ENCODE measurements around the gene GADD45GIP1. TPM values are rescaled to one million over a fixed set of nuclear protein-coding genes. Genes with fewer than 3 reads are reported as not detected.

Gene GADD45GIP1
- polyA plus RNA-seq, 1 of the 3 experiments (the other 2 are of a cell fraction) = 91.8 TPM

GRCh38 chr19:12939975-12940423 is 17.0 kb downstream of the GADD45GIP1 start:
- 71% methylated on average over 5 of the region's 10 CpGs for WGBS (ENCODE audit: low lambda C conversion rate)

GRCh38 chr19:12938779-12939601 is 18.0 kb downstream of the GADD45GIP1 start:
- DNase-seq = no peak
- POLR2A ChIA-PET = interaction anchor here (0.6 to 3.3 kb wide), 5 partner anchors 15 to 214 kb away, joined by 3 to 16 read pairs (median 7); partner anchors contain the start of gene GCDH
- Histone ChIP-seq H3K4me1 (ENCODE audit: control insufficient read depth in 1 of 2, insufficient read depth in 2 of 2, low read depth in 1 of 2, low read length in 1 of 2) (peaks cover 19 to 34% of the 10 kb centered on the region in 2 experiments; a peak in 3 of 4 replicates), H2AFZ (ENCODE audit: low read depth) (no peak overlapping the region; the same call in 1 of the 2 replicates), H3K9ac (peak overlapping the region; percentile 98), H3K27me3 (ENCODE audit: insufficient read depth) (no peaks in the 10 kb centered on the region), H3K79me2 (ENCODE audit: insufficient read depth) (peaks cover 53% of the 10 kb centered on the region), H4K20me1 (ENCODE audit: insufficient read depth) (peaks cover 29% of the 10 kb centered on the region), H3K36me3 (replicated peaks in 1 of 2; ENCODE audit: control insufficient read depth in 1 of 2, insufficient read depth in 2 of 2, low read length in 1 of 2) (peaks cover 25 to 48% of the 10 kb centered on the region in 2 experiments), H3F3A (replicated peaks; ENCODE audit: insufficient read depth) (peaks cover 49% of the 10 kb centered on the region), H3K4me2 (peak overlapping the region; percentile 97), H3K27ac (ENCODE audit: low read depth in 2 of 2, low read length in 1 of 2) (peak overlapping the region; percentile 71 to 80), H3K4me3 (ENCODE audit: low read depth in 2 of 2, low read length in 1 of 2) (peak overlapping the region; percentile 89 to 97), H3K9me3 (no peaks in the 10 kb centered on the region), H3K9me2 (no peaks in the 10 kb centered on the region)
- no peak for TF ChIP-seq ZBTB33 (IDR thresholded peaks at IDR 0.05; ENCODE audit: borderline replicate concordance, low read depth)
- TF ChIP-seq RAD21 (IDR thresholded peaks at IDR 0.05; ENCODE audit: low read length) = no peak
- TF ChIP-seq POLR2AphosphoS5 (IDR thresholded peaks at IDR 0.05; ENCODE audit: low read depth, low read length) = 0 out of 2 replicates have a peak, but pooled peaks have one; percentile 2
- peak; percentile 39; the same call in 1 of the 2 replicates for TF ChIP-seq MXI1 (IDR thresholded peaks at IDR 0.05; ENCODE audit: low read depth, low read length)
- TF ChIP-seq CTCF (IDR thresholded peaks at IDR 0.05) = peak; percentile 28; the same call in 1 of the 2 replicates
- CTCF ChIA-PET = interaction anchor here (0.5 to 1.8 kb wide), 5 partner anchors 11 to 48 kb away, joined by 3 to 9 read pairs (median 3); partner anchors contain the start of gene GCDH
- 3% methylated on average over 38 of the region's 54 CpGs for WGBS (ENCODE audit: low lambda C conversion rate)

More at GRCh38 chr19:12939975-12940423, 17.0 kb downstream of the GADD45GIP1 start:
- Histone ChIP-seq H4K20me1 (ENCODE audit: insufficient read depth) (peaks cover 33% of the 10 kb centered on the region), H3K4me3 (ENCODE audit: low read depth in 2 of 2, low read length in 1 of 2) (peak overlapping the region; percentile 89 to 97), H3K9ac (peak overlapping the region; percentile 98), H3K4me1 (ENCODE audit: control insufficient read depth in 1 of 2, insufficient read depth in 2 of 2, low read depth in 1 of 2, low read length in 1 of 2) (peaks cover 19 to 34% of the 10 kb centered on the region in 2 experiments; a peak in 3 of 4 replicates), H3K36me3 (replicated peaks in 1 of 2; ENCODE audit: control insufficient read depth in 1 of 2, insufficient read depth in 2 of 2, low read length in 1 of 2) (peaks cover 36 to 58% of the 10 kb centered on the region in 2 experiments), H3K9me2 (no peaks in the 10 kb centered on the region), H3K9me3 (no peaks in the 10 kb centered on the region), H3K27me3 (ENCODE audit: insufficient read depth) (no peaks in the 10 kb centered on the region), H2AFZ (ENCODE audit: low read depth) (no peak overlapping the region), H3K4me2 (peak overlapping the region; percentile 97), H3K27ac (ENCODE audit: low read depth in 2 of 2, low read length in 1 of 2) (peak overlapping the region; percentile 51 to 71; a peak in 3 of 4 replicates), H3F3A (replicated peaks; ENCODE audit: insufficient read depth) (peaks cover 59% of the 10 kb centered on the region), H3K79me2 (ENCODE audit: insufficient read depth) (peaks cover 53% of the 10 kb centered on the region)
- TF ChIP-seq FOSL2 (IDR thresholded peaks at IDR 0.05; ENCODE audit: borderline replicate concordance, low read depth) (no peak), EP300 (IDR thresholded peaks at IDR 0.05; ENCODE audit: borderline replicate concordance in 1 of 2, low read depth in 1 of 2, low read length in 1 of 2) (no peak), RFX5 (IDR thresholded peaks at IDR 0.05; ENCODE audit: low read length) (no peak), PBX3 (IDR thresholded peaks at IDR 0.05) (no peak), EZH2phosphoT487 (IDR thresholded peaks at IDR 0.05; ENCODE audit: borderline replicate concordance, low read depth) (no peak), TEAD4 (IDR thresholded peaks at IDR 0.05; ENCODE audit: borderline replicate concordance, insufficient read depth) (no peak), RAD21 (IDR thresholded peaks at IDR 0.05; ENCODE audit: low read length) (no peak), RXRA (IDR thresholded peaks at IDR 0.05; ENCODE audit: borderline replicate concordance, low read depth) (no peak), GABPA (IDR thresholded peaks at IDR 0.05; ENCODE audit: low read depth) (no peak), ELF1 (IDR thresholded peaks at IDR 0.05) (no peak), MAX (IDR thresholded peaks at IDR 0.05; ENCODE audit: low read depth) (no peak), FOXJ3 (CRISPR knock-in tag; IDR thresholded peaks at IDR 0.05) (no peak), SMC3 (IDR thresholded peaks at IDR 0.05; ENCODE audit: low read depth, low read length) (no peak), JUND (IDR thresholded peaks at IDR 0.05) (no peak)
- ChIA-PET CTCF (interaction anchor here (0.5 to 1.2 kb wide), 4 partner anchors 12 to 49 kb away, joined by 3 read pairs; partner anchors contain the start of gene GCDH), POLR2A (interaction anchor here (0.6 to 3.3 kb wide), 4 partner anchors 24 to 213 kb away, joined by 3 to 16 read pairs (median 4); partner anchors contain the start of gene GCDH)
- no peak for DNase-seq
